Neural progenitor cell (in vitro differentiated cells): ENCODE measurements around the gene EIF1AY.

Experiments used
- CTCF ChIP-seq: fragments of 200-600 bp; sonication (generic); IDR thresholded peaks from 2 replicates; pipeline ENCODE4 v1.5.1; 2017; ENCODE audit warnings: antibody characterized with exemption, mild to moderate bottlenecking
- EZH2 ChIP-seq: fragments of 200-600 bp; sonication (generic); IDR thresholded peaks from 2 replicates; pipeline ENCODE4 v1.6.1; 2017; ENCODE audit warnings: antibody characterized with exemption, mild to moderate bottlenecking, moderate library complexity
- EZH2phosphoT487 ChIP-seq: fragments of 200-600 bp; sonication (generic); IDR thresholded peaks from 2 replicates; pipeline ENCODE4 v1.6.1; 2017; ENCODE audit warnings: antibody characterized with exemption

- TF ChIP-seq CTCF (no peak), EZH2phosphoT487 (no peak), EZH2 (no peak)
These were observed 16.9 kb upstream of the EIF1AY start for GRCh38 chrY:20558677-20559076.
